ENCODE data around the gene BICD1.

GRCh38 chr12:32102234-32102633, 4.4 kb upstream of the BICD1 start:
- TF ChIP-seq CTCF (IDR thresholded peaks at IDR 0.05; ENCODE audit: low read depth, low read length, missing input control) (no peak), REST (IDR thresholded peaks at IDR 0.05) (no peak)
